ENCODE measurements around the gene TMEFF2.

GRCh38 chr2:192004188-192004963 lies 190.4 kb downstream of the TMEFF2 start:
- TF ChIP-seq, protein P1, sequence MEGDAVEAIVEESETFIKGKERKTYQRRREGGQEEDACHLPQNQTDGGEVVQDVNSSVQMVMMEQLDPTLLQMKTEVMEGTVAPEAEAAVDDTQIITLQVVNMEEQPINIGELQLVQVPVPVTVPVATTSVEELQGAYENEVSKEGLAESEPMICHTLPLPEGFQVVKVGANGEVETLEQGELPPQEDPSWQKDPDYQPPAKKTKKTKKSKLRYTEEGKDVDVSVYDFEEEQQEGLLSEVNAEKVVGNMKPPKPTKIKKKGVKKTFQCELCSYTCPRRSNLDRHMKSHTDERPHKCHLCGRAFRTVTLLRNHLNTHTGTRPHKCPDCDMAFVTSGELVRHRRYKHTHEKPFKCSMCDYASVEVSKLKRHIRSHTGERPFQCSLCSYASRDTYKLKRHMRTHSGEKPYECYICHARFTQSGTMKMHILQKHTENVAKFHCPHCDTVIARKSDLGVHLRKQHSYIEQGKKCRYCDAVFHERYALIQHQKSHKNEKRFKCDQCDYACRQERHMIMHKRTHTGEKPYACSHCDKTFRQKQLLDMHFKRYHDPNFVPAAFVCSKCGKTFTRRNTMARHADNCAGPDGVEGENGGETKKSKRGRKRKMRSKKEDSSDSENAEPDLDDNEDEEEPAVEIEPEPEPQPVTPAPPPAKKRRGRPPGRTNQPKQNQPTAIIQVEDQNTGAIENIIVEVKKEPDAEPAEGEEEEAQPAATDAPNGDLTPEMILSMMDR (IDR thresholded peaks at IDR 0.05), result no peak
- TF ChIP-seq ZFX (IDR thresholded peaks at IDR 0.05; ENCODE audit: borderline replicate concordance), result no peak

Data from 22Rv1 (cell line).